ENCODE results near the gene ZNF385A.

ZNF385A gene, protein sequence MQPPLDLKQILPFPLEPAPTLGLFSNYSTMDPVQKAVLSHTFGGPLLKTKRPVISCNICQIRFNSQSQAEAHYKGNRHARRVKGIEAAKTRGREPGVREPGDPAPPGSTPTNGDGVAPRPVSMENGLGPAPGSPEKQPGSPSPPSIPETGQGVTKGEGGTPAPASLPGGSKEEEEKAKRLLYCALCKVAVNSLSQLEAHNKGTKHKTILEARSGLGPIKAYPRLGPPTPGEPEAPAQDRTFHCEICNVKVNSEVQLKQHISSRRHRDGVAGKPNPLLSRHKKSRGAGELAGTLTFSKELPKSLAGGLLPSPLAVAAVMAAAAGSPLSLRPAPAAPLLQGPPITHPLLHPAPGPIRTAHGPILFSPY

DNA sequence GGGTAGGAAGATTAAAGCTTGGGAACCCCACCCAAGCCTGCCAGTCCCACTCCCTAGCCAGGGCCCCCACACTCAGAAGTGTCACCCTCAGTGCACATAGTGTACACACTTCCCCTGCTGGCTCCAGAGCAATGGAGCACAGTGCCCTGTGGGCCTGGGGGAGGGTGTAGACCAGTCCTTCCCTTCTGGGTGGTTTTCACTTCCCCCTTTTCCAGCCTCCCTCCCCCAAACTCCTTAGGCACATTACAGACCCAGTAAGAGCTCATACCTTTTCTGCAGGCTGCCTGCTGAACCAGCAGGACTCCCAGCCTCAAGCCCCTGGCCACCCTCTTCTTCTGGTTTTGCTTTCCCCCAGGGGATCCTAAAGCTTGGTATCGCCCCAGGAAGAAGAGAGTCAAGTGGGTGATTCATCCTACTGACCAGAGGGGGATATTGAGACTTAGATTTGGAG lies at the start of gene ZNF385A:
ZNF385A (minus strand) TSS at position 143 of the 451 bp plus-strand sequence. CDS start 219 bp downstream, outside the sequence.
- DNase-seq (ENCODE audit: low read depth) = no peak

DNA sequence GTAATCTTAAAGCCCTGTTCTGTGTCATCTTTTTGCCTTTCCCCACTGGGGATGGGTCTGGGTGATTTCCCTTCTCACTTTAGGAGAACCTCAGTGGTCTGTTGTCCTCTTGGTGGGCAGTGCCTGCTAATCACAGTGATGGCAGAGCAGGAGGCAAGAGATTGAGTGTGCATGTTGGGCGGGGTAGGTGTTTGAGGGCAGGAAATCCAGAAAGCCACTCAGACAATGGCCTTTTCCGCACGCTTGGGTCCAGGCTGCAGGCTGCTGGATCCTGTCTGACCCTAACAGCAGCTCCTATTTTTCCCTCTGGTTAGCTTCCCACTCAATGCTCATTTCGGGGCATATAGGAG lies 48.3 kb upstream of the ZNF385A start:
- no peak for DNase-seq (ENCODE audit: low read depth)

DNA sequence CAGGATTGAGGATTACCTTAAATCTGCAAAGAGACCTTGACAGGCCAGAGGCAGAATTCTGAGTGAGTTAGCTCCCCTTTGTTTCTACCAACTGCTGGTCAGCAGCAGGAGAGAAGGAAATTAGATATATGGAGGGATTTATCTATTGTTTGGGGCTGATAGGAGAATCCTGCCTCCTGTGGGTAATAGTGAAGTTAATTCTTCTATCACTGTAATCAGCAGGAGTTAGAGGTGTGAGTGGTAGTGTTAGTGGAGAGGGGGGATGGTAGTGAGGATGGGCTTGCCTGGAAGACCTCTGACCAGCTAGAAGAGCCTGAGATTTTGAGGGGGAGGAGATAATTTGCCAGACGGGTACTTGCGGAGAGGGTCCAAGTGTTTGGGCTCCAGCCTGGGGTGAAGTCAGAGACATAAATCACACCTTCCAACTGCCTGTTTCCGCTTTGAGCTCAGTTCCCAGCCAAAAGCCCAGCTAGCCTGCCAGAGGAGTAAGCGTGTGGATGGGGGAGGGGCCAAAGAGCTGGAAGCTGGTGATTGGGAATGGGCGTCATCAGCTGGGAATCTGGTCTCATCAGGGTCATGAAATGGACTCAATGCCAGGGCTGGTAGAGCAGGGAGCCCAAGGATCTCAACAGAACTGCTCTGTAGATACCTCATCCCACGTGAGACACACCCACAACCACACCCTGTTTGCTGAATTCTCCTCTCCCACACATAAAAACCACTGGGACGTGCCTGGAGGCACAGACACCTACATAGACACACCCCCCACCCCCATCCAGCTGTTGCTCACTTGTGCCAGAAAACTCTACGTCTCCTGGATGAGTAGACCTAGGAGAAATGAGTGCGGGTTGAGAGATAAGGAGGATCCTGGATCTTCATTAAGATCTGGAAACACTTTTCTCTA lies 47.6 kb upstream of the ZNF385A start:
- DNase-seq (ENCODE audit: low read depth) = peak; percentile 70

DNA sequence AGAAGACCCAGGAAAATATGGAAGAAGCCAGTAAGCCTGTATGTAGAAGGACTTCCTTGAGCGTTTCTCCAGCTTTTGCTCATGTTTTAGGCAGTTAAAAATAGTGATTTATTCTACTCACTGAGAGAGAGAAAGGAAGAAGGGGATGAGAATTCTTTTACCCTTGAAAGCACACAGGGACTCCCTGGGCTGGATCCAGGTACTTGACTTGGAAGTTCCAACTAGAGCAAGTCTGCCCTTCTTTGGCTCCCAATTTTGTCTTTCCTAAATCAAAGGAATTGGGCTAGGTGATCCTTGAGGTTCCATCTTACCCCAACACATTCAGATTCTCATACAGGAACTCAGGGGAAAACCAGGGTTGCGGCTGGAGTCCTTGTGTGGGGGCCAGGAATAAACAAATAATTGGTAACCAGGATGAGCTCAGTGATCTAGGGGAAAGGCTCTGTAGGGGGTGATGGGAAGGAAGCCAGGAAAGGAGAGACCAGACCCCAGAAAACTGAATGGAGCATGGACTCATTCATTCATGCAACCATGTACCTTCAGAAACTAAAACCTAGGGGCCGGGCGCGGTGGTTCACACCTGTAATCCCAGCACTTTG lies 46.0 kb upstream of the ZNF385A start:
- no peak for DNase-seq (ENCODE audit: low read depth)

DNA sequence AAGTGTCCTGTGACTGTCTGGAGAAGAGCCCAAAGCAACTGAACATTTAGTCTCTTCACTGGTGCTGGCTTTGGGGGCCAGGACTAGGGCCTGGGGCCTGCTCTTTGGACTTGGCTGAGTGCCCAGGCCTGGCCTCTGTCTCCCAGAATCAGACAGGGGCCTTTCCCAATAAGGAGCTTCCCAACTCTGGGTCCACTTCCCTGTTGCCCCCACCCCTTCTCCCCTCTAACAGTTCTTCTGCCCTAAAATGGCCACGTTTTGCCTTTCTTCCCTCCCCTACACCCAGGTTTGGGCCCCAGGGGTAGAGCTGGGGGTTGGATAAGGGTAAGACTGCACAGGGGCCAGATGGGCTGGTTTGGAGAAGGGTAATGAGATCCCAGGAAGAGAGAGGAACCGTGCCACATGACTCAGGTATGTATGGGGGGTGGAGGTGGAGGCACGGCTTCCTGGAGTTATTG lies 44.5 kb upstream of the ZNF385A start:
- no peak for DNase-seq (ENCODE audit: low read depth)

DNA sequence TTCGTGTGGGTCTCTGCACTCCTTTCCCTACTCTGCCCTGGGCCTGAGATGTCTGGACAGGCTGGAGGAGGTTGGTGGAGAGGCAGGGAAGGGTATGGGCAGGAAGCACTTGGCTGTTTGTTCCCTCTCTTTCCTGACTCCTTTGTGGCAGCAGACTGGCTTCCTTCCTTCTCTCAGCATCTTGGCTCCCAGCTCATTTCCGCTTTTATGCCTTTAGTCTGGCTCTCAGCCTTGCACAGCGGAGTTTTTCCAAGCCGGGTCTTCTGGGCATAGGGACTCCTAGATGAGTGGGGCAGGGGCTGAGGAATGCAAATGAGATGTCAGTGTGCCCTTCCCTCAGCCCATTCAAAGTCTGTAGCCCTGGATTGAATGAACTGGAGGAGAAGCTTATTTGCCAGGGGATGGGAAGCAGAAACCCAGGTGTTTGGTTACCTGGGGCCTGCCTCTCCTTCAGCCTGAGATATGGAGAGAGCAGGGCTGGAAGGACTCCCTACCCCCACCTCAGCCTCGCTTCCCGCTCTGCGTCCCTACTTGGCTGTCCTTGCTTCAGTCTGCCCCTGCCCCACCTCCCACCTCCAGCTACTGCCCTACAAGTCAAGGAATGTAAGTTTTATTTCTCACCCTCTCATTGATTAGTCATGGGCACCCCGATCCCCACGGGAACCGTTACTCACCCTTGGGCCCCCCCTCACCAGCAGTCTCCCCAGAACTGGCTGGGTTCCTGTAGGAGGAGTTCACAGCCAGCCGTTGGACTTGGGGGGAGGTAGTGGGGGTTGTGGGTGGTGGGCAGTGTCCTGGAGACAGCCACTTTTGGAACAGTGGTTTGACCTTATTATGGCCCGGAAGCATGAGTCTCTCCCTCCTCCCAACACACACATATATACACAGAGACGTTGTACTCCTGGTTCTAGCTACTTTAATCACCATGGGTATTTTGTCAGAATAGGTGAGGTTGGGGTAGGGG lies 43.8 kb upstream of the ZNF385A start:
- DNase-seq (ENCODE audit: low read depth) = peak; percentile 81

DNA sequence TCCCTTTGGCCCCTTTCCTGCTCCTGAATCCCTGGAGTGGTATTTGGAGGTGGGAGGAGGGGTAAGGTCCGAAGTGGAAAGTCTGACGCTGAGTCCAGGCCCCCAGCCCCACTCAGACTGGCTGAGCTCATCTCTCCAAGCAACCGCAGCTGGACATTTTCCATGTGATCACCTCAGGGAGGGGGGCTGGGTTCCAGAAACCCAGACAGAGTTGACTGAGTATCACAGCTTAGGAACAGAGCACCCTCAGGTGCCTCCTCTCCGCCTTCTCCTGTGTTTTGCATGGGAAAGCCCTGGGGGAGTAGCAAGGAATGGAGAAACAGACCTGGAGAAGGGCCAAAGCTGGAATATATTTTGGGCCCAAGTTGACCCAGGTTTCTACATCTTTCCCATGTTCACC lies 42.6 kb upstream of the ZNF385A start:
- DNase-seq (ENCODE audit: low read depth) = no peak

DNA sequence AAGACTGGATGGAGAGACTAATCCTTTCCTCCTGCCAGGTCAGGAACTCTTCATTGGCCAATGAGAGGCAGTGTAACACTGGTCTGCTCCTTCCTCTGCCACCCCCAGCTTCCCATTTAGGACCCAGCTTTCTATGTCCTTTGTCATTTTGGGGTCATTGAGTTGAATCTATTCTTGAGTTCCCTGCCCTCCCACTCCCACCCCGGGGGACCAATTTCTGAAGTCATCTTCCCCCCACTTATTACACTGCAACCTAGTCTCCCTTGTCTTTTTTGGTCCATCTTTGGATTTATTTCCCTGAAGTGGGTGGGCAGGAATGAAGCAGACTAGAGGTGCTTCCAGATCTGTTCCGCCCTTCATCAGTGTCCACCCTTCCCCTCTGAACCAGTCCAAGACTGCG lies 42.2 kb upstream of the ZNF385A start:
- no peak for DNase-seq (ENCODE audit: low read depth)

DNA sequence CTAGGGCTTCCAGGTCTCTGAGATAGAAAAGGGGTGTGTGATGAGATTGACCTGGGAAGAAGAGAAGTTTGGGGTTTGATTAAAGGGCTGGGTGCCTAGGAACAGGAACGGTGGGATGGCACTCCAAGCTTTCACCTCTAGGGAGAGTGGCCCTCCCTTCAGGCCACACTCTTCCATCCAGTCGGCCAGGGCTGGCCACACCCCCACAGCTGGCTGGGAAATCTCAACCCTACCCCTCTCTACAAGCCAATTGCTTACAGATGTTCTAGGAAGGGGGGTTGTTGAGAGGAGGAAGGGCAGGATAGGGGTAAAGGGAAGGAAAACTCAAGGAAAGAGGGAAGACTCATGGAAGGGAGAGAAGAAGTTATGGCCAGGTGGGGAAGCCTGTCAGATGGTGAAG lies 41.2 kb upstream of the ZNF385A start:
- no peak for DNase-seq (ENCODE audit: low read depth)

DNA sequence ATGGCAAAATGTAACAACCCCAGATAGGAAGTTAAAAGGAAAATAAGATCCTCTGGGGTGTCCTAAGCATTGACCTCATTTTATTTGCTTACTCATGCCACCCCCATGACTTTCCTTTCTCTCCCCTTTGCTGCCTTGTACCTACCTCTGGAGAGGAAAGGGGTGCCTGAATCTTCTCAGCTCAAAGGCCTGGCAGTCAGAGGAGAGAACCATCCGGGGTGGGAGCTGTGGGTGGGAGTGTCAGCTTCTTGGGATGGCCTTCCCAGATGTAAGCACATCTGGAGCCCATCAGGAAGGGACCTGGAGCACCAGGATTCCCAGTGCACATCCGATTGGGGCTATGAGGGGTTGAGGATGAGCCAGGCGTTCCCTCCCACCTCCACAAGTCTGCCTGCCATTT lies 39.7 kb upstream of the ZNF385A start:
- no peak for DNase-seq (ENCODE audit: low read depth)

DNA sequence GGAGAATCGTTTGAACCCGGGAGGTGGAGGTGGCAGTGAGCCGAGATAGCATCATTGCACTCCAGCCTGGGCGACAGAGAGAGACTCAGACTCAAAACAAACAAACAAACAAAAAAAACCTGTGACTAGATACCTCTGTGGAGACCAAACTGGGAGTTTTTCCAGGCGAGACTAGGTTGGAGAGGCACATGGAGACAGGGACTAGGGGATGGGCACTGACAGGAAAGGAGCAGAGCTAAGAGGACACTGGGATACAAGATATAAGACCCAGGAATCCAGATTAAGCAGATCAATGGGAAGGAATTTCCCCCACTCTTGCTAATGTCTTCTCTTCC lies 39.2 kb upstream of the ZNF385A start:
- DNase-seq (ENCODE audit: low read depth) = no peak

DNA sequence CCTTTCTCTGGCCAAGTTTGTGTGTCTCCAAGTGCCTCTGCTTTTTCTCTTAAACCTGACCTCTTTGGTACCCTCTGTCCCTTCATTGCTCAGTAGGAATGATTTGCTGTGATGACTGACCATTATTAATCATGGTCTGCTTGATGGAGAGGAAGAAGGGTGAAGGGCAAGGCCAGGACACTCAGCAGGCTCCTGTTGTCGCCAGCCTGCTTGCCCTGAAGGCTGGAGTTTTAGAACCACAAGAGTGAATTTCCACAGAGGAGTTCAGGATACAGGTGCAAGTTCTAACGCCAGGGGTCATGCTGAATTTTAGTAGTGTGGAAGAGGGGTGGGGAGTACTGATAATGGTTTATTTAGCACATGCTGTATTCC lies 37.3 kb upstream of the ZNF385A start:
- DNase-seq (ENCODE audit: low read depth) = no peak

DNA sequence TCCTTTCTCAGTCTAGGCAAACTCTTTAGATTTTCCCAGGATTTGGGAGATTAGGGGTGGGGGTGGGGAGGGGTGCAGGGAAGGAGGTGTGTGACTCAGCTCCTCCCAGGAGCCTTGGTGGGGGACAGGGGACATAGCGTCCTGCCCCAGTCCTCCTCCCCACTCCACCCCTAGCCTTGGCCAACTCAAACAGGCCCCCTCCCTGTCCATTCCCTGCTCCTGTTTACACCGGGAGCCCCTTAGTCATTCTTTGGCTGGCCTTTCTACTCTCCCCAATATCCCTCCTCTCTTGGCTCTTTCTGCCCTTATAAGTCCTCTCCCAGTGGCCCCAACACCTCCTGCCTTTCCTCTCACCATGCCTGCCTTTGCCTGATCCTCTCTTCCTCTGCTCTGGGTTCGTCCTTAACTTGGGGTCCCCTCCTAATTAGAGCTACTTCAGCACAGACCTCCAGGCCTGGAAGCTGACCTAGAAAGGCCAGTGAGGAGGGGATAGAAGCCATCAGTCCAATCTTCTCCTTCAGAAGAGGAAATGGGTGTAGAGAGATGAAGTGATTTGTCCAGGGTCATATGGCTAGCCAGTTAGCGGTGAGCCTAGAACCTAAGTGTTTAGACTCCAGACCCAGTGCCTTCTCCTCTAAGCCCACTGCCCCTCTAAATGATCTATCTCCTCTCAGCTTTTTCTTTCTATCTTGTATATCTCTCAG lies 36.8 kb upstream of the ZNF385A start:
- no peak for DNase-seq (ENCODE audit: low read depth)

DNA sequence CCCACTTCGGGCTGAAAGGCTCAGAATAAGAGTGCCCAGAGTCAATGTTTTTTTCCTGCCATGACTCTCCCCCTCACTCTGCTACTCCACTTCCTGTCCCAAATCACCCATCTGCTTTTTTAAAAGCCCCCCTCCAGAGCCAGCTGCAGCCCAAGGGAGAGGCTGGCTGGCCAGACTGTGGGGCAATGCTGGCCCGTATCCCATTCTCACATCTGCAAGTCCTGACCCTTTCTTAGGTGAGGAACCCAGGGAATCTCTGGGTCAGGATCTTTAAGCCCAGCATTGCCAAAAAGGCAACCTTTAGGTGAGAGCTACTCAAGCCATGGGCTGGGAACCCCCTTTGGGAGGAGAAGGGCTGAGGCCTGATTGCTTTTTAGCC lies 36.2 kb upstream of the ZNF385A start:
- no peak for DNase-seq (ENCODE audit: low read depth)

DNA sequence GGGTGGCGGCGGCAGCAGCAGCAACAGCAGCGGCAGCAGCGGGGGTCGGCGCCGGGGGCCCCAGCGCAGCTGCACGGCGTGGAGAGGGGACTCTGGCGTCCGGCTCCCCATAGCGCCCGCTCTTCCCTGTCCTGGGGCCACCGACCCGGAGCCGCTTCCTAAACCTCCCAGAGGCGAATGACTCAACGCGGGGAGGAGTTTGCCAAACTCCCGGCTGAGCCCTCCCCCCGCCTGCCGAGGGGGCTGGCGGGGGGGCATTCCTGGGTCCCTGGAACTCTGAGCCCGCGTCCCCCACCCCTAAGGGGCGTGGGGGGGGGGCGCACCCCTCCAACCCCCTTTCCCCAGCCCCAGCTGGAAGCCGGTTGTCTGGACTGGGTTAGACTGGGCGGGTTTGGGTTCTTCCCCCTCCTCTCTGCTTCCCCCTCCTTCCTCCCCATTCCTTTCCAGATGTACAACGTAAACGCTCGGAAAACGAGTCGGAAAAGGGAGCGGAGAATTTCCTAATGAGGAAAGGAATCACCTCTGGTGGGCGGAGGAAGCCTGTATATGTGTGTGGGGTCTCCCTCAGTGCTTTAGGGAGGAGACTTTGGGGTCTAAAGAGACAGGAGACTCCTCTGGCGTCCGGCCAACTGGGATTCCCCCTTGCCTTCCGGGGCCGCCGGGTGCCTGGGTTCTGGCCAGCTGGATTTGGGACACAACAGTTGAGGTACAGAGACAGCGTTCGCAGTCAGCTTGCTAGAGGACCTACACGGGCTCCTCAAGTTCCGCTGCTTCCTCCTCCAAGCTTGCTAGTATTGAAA lies 34.8 kb upstream of the ZNF385A start, which contains the start of gene ITGA5:
ITGA5 (minus strand) TSS at position 179 of the 800 bp plus-strand sequence; CDS start at position 111, 68 bp downstream.
- DNase-seq (ENCODE audit: low read depth) = peak; percentile 76

DNA sequence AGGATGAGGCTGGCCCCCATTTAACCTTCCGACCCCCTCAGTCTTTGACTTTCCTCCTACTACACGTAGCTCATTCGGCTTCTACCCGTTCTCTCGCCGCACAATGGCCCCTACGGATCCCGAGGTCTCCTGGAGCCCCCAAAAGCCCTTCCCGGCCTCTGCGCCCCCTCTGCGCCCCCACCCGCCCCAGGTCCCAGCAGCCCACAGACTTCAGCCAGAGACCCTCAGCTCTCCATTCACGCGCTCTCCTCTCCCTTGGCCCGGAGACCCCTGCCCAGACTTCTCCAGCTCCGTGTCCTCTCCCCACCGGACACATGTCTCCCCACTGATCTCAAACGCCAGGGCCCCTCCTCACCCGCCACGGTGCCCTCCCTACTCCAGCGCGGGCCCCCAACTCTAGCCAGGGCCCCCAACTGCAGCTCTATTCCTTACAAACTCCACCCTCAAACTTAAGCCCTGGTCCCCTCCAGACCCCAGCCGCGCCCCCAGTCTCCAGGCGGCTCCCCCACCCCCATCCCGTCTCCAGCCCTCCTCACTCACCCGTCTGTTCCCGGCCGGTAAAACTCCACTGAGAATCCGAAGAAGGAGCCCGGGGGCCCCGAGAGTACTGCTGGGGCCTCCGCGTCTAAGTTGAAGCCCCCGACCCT lies 34.0 kb upstream of the ZNF385A start:
- no peak for DNase-seq (ENCODE audit: low read depth)

DNA sequence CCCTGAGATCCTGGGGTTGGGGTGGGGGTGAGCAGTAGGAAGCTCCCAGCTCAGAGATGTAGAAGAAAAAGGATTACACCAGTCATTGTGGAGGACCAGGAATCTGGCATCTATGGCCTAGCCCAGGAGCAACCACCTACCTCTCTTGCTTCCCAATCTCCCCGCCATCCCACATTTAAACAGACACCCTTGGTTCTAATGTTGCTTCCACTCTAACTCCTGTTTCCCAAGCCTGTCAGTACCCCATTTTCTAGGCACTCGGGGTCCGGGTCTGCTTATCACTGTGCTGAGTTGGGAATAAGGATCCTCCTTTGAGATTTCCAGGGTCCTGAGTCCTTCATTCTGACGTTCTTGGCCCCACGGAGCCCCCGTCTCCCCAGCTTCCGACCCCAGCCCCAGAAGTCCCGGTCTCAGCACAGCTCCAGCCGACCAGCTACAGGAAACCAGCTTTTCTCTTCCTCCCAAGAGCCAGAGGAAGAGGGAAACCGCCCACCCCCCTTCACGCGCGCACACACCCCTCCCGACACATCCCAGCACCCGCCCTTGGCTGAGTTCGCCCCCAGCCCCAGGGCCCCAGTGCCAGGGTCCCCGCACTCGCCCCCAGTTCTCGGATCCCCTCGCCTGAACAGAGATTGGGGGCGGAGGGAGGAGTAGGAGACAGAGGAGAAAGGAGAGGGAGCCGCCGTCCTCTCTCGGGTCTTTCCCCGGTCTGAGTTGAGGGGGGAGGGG lies 33.3 kb upstream of the ZNF385A start:
- no peak for DNase-seq (ENCODE audit: low read depth)

DNA sequence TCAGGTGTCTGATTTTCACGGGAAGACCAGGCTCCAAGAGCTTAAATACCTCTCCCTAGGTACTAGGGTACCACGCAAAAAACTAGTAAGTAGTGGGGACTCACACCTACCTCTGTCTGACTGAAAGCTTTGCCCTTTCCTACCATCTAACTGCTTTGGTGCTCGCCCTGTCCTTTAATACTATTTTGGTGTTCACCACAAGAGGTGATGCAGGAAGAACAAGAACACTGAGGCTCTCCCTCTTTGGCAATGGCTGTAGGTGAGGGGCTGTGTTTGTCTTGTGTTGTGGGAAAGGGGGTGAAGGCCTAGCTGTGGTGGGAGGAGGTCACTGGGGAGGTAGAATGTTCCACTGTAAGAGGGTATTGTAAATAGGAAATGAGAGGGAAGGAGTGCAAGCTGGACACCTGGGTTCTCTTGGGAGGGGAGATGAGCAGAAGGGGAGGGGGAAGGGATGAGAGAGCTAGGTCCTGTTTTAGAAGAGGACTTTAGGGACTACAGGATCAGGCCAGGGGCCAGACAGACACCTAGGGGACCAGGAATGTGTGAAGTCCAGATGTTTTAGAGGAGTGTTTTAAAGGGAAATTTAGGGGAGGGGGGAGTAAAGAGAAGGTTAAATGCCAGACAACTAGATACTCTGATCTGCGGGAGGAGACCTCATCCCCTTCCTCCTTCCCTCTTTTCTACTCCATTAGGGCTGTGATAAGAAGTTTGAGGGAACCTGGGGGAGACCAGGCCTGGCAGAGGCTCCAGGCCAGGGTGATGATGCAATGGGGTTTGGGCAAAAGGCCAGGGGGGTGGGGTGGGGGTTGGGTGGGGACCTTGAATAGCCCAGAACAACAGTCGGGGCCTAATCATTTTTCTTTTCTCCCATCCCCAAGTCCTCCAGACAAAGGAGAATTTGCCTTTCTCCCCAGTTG lies 32.4 kb upstream of the ZNF385A start:
- no peak for DNase-seq (ENCODE audit: low read depth)

All from stromal cell of bone marrow (primary cell).